Gastroesophageal sphincter (tissue), 3 donors: ENCODE measurements around the gene ZNF12.
"Not testable (repeated sequence)": the region's sequence is repeated elsewhere in the genome, so short reads cannot be mapped to it uniquely, and the experiment has no call there.

Source experiments
- CTCF ChIP-seq, 4 experiments: fragments of 200-600 bp in 2 of 4; fragments of 450-650 bp in 2 of 4; sonication (generic) in 1 of 4; IDR thresholded peaks; one replicate each; pipeline ENCODE4 v1.5.1; 2017 to 2019; ENCODE audit warnings: antibody characterized with exemption in 4 of 4, mild to moderate bottlenecking in 2 of 4, moderate library complexity in 2 of 4
- POLR2A ChIP-seq, 2 donors: fragments of 450-650 bp; IDR thresholded peaks; one replicate each; pipeline ENCODE4 v1.6.1; 2017; ENCODE audit warnings: antibody characterized with exemption in 2 of 2, mild to moderate bottlenecking in 2 of 2, moderate library complexity in 1 of 2
- POLR2AphosphoS5 ChIP-seq: sonication (generic); formaldehyde crosslinking; IDR thresholded peaks from one replicate; pipeline ENCODE4 v1.6.1; 2017; ENCODE audit warnings: antibody characterized with exemption

GRCh38 chr7:6724351-6724750 lies 17.6 kb upstream of the ZNF12 start:
- TF ChIP-seq POLR2A (IDR thresholded peaks at IDR 0.05); POLR2AphosphoS5; CTCF (IDR thresholded peaks at IDR 0.05): not testable (repeated sequence)
